Measurements from ENCODE around the gene CD80.

CD80 gene

DNA sequence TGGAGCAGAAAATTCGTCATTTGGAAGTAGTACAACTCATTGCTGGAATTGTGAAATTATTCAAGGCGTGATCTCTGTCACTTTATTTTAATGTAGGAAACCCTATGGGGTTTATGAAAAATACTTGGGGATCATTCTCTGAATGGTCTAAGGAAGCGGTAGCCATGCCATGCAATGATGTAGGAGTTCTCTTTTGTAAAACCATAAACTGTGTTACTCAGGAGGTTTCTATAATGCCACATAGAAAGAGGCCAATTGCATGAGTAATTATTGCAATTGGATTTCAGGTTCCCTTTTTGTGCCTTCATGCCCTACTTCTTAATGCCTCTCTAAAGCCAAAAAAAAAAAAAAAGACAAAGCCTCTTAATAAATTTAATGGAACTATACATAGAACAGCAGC is 66.6 kb downstream of the CD80 start:
- H3K4me2 ChIP-seq (ENCODE audit: low read length) = no peak overlapping the region
- H3K36me3 ChIP-seq (ENCODE audit: control insufficient read depth, insufficient read depth, low read length) = no peaks in the 10 kb centered on the region
- no peak overlapping the region for H2BK15ac ChIP-seq (replicated peaks; ENCODE audit: low read depth)
- no peak overlapping the region for H3K4ac ChIP-seq (ENCODE audit: low read depth, low read length)
- H3K27ac ChIP-seq (ENCODE audit: low read depth, low read length) = no peak overlapping the region
- no peak overlapping the region for H2AK5ac ChIP-seq (ENCODE audit: low read length)
- WGBS (ENCODE audit: extremely low coverage, insufficient coverage, low lambda C conversion rate) = no CpG with 5 or more reads among the region's 3 CpGs
- H3K27me3 ChIP-seq (ENCODE audit: insufficient read depth, low read length, poor library complexity) = no peaks in the 10 kb centered on the region
- H3K9ac ChIP-seq (ENCODE audit: low read length) = no peak overlapping the region
- H2BK5ac ChIP-seq (ENCODE audit: low read length) = no peak overlapping the region
- H3K4me1 ChIP-seq (ENCODE audit: control insufficient read depth, low read depth, low read length) = no peaks in the 10 kb centered on the region
- H3K23ac ChIP-seq (ENCODE audit: low read length) = no peak overlapping the region
- no peak overlapping the region for H2BK120ac ChIP-seq (ENCODE audit: low read depth, low read length)
- H3K79me2 ChIP-seq (ENCODE audit: control insufficient read depth, insufficient read depth, low read length) = no peaks in the 10 kb centered on the region
- no peak overlapping the region for H3K4me3 ChIP-seq (ENCODE audit: low read length)
- H3K79me1 ChIP-seq (ENCODE audit: low read length) = no peaks in the 10 kb centered on the region
- H4K5ac ChIP-seq (ENCODE audit: low read length) = no peak overlapping the region
- H4K8ac ChIP-seq (ENCODE audit: low read depth, low read length) = no peak overlapping the region
- no peak for DNase-seq
- no peak overlapping the region for H3K18ac ChIP-seq (ENCODE audit: low read length)
- no peak overlapping the region for H3K56ac ChIP-seq (ENCODE audit: low read length)

DNA sequence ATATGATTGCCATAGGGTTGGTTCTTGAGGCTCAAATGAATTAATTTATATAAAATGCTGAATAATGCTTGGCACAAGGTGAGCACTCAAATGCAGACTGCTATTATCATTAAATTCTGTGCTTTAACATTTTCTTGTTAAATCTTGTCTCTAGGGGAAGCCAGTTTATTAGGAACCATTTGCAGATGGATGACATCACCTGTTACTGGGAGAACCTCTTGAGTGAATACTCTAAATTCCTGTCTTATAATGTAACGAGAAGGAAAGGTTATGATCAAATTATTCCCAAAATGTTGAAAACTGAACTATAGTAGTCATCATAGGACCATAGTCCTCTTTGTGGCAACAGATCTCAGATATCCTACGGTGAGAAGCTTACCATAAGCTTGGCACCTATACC is 67.3 kb downstream of the CD80 start:
- Histone ChIP-seq H2BK15ac (replicated peaks; ENCODE audit: low read depth) (no peak overlapping the region), H2BK5ac (ENCODE audit: low read length) (no peak overlapping the region), H3K56ac (ENCODE audit: low read length) (no peak overlapping the region), H3K4me3 (ENCODE audit: low read length) (no peak overlapping the region), H4K5ac (ENCODE audit: low read length) (no peak overlapping the region), H3K4ac (ENCODE audit: low read depth, low read length) (no peak overlapping the region), H3K79me1 (ENCODE audit: low read length) (no peaks in the 10 kb centered on the region), H4K8ac (ENCODE audit: low read depth, low read length) (no peak overlapping the region), H3K36me3 (ENCODE audit: control insufficient read depth, insufficient read depth, low read length) (no peaks in the 10 kb centered on the region), H2AK5ac (ENCODE audit: low read length) (no peak overlapping the region), H3K4me1 (ENCODE audit: control insufficient read depth, low read depth, low read length) (no peaks in the 10 kb centered on the region), H3K79me2 (ENCODE audit: control insufficient read depth, insufficient read depth, low read length) (no peaks in the 10 kb centered on the region), H3K18ac (ENCODE audit: low read length) (no peak overlapping the region), H3K9ac (ENCODE audit: low read length) (no peak overlapping the region), H3K27me3 (ENCODE audit: insufficient read depth, low read length, poor library complexity) (no peaks in the 10 kb centered on the region), H3K27ac (ENCODE audit: low read depth, low read length) (no peak overlapping the region), H2BK120ac (ENCODE audit: low read depth, low read length) (no peak overlapping the region), H3K23ac (ENCODE audit: low read length) (no peak overlapping the region), H3K4me2 (ENCODE audit: low read length) (no peak overlapping the region)
- WGBS (ENCODE audit: extremely low coverage, insufficient coverage, low lambda C conversion rate) = no CpG with 5 or more reads among the region's 2 CpGs
- no peak for DNase-seq

DNA sequence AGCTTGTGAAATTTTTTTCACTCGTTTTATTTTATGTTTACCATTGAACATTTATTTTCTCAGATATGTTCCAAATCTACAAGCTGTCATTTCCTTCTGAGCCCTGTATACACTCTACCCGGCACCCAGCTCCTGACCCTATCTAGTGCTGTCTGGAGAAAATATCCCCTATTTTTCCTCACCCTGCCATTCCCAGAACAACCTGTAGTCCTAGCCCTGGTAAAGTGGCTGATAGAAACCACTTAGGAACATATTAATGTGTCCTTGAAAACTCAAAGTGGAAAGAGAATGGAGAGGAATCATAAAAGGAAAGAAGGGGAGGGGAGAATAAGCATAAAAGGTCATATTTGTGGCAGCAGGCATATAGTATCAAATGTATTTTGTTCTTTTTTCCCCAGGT is 69.3 kb downstream of the CD80 start:
- no peaks in the 10 kb centered on the region for H3K4me1 ChIP-seq (ENCODE audit: control insufficient read depth, low read depth, low read length)

DNA sequence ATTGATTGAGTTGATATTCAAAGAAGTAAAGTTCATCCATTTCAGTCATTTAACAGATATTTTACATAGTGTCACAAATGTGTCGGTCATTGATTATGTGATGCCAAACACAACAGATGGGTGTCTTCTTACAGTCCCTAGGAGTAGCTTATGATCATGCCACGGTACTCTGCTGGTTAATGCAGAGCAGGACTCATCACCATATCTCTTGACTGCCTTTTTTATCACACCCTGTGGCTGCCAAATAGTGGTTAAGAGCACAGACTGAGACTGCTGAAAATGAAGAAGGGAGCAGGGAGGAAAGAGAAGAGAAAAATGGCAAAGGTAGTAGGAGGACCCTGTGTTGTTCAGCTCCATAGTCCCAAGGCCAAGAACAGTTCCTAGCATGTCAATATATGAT is 73.9 kb downstream of the CD80 start:
- Histone ChIP-seq H3K4me3 (ENCODE audit: low read length) (no peak overlapping the region), H2AK5ac (ENCODE audit: low read length) (no peak overlapping the region), H3K4ac (ENCODE audit: low read depth, low read length) (no peak overlapping the region), H3K18ac (ENCODE audit: low read length) (no peak overlapping the region), H3K79me2 (ENCODE audit: control insufficient read depth, insufficient read depth, low read length) (no peaks in the 10 kb centered on the region), H3K23ac (ENCODE audit: low read length) (no peak overlapping the region), H3K79me1 (ENCODE audit: low read length) (no peaks in the 10 kb centered on the region), H4K8ac (ENCODE audit: low read depth, low read length) (no peak overlapping the region), H2BK120ac (ENCODE audit: low read depth, low read length) (no peak overlapping the region), H3K4me1 (ENCODE audit: control insufficient read depth, low read depth, low read length) (no peaks in the 10 kb centered on the region), H4K5ac (ENCODE audit: low read length) (no peak overlapping the region), H3K36me3 (ENCODE audit: control insufficient read depth, insufficient read depth, low read length) (peaks cover 4% of the 10 kb centered on the region), H2BK5ac (ENCODE audit: low read length) (no peak overlapping the region), H3K4me2 (ENCODE audit: low read length) (no peak overlapping the region), H2BK15ac (replicated peaks; ENCODE audit: low read depth) (no peak overlapping the region), H3K27me3 (ENCODE audit: insufficient read depth, low read length, poor library complexity) (no peaks in the 10 kb centered on the region), H3K27ac (ENCODE audit: low read depth, low read length) (no peak overlapping the region), H3K56ac (ENCODE audit: low read length) (no peak overlapping the region), H3K9ac (ENCODE audit: low read length) (no peak overlapping the region)
- no CpG with 5 or more reads among the region's 2 CpGs for WGBS (ENCODE audit: extremely low coverage, insufficient coverage, low lambda C conversion rate)
- DNase-seq = no peak

More for the DNA sequence above, 69.3 kb downstream of the CD80 start:
- no peak overlapping the region for H3K4ac ChIP-seq (ENCODE audit: low read depth, low read length)
- no peak overlapping the region for H3K27ac ChIP-seq (ENCODE audit: low read depth, low read length)
- no CpG with 5 or more reads among the region's 2 CpGs for WGBS (ENCODE audit: extremely low coverage, insufficient coverage, low lambda C conversion rate)
- DNase-seq = no peak
- no peak overlapping the region for H3K23ac ChIP-seq (ENCODE audit: low read length)
- no peak overlapping the region for H2BK15ac ChIP-seq (replicated peaks; ENCODE audit: low read depth)
- no peak overlapping the region for H2BK5ac ChIP-seq (ENCODE audit: low read length)
- no peak overlapping the region for H3K18ac ChIP-seq (ENCODE audit: low read length)
- H2AK5ac ChIP-seq (ENCODE audit: low read length) = no peak overlapping the region
- H2BK120ac ChIP-seq (ENCODE audit: low read depth, low read length) = no peak overlapping the region
- H3K36me3 ChIP-seq (ENCODE audit: control insufficient read depth, insufficient read depth, low read length) = peaks cover 3% of the 10 kb centered on the region
- no peaks in the 10 kb centered on the region for H3K79me1 ChIP-seq (ENCODE audit: low read length)
- no peak overlapping the region for H4K5ac ChIP-seq (ENCODE audit: low read length)
- H3K4me2 ChIP-seq (ENCODE audit: low read length) = no peak overlapping the region
- no peak overlapping the region for H3K9ac ChIP-seq (ENCODE audit: low read length)
- H3K79me2 ChIP-seq (ENCODE audit: control insufficient read depth, insufficient read depth, low read length) = no peaks in the 10 kb centered on the region
- H3K27me3 ChIP-seq (ENCODE audit: insufficient read depth, low read length, poor library complexity) = no peaks in the 10 kb centered on the region
- no peak overlapping the region for H3K4me3 ChIP-seq (ENCODE audit: low read length)
- no peak overlapping the region for H4K8ac ChIP-seq (ENCODE audit: low read depth, low read length)
- H3K56ac ChIP-seq (ENCODE audit: low read length) = no peak overlapping the region

DNA sequence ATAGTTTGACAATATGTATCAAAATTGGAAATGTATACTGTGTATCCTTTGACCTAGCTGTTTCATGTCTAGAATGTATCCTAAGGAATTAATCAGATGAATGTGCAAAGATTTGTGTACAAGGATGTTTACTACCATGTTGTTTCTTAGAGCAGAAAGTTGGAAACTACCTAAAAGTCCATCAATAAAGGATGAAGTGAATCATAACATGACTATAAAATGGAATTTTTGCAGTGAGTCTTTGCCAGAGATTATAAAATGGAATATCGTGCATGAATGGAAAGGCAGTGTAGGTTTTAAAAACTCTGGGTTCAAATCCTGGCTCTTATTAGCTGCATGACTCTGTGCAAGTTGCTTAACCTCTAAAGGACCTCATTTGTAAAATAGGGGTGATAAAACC is 76.3 kb downstream of the CD80 start:
- Histone ChIP-seq H4K5ac (ENCODE audit: low read length) (no peak overlapping the region), H3K79me2 (ENCODE audit: control insufficient read depth, insufficient read depth, low read length) (no peaks in the 10 kb centered on the region), H3K4ac (ENCODE audit: low read depth, low read length) (no peak overlapping the region), H2AK5ac (ENCODE audit: low read length) (no peak overlapping the region), H4K8ac (ENCODE audit: low read depth, low read length) (no peak overlapping the region), H3K4me3 (ENCODE audit: low read length) (no peak overlapping the region), H3K27me3 (ENCODE audit: insufficient read depth, low read length, poor library complexity) (no peaks in the 10 kb centered on the region), H3K56ac (ENCODE audit: low read length) (no peak overlapping the region), H3K9ac (ENCODE audit: low read length) (no peak overlapping the region), H2BK15ac (replicated peaks; ENCODE audit: low read depth) (no peak overlapping the region), H3K4me1 (ENCODE audit: control insufficient read depth, low read depth, low read length) (no peaks in the 10 kb centered on the region), H3K4me2 (ENCODE audit: low read length) (no peak overlapping the region), H3K23ac (ENCODE audit: low read length) (no peak overlapping the region), H3K36me3 (ENCODE audit: control insufficient read depth, insufficient read depth, low read length) (peaks cover 4% of the 10 kb centered on the region), H3K27ac (ENCODE audit: low read depth, low read length) (no peak overlapping the region), H3K79me1 (ENCODE audit: low read length) (no peaks in the 10 kb centered on the region), H2BK5ac (ENCODE audit: low read length) (no peak overlapping the region), H2BK120ac (ENCODE audit: low read depth, low read length) (no peak overlapping the region), H3K18ac (ENCODE audit: low read length) (no peak overlapping the region)
- no peak for DNase-seq
- no CpG with 5 or more reads among the region's 1 CpG for WGBS (ENCODE audit: extremely low coverage, insufficient coverage, low lambda C conversion rate)

DNA sequence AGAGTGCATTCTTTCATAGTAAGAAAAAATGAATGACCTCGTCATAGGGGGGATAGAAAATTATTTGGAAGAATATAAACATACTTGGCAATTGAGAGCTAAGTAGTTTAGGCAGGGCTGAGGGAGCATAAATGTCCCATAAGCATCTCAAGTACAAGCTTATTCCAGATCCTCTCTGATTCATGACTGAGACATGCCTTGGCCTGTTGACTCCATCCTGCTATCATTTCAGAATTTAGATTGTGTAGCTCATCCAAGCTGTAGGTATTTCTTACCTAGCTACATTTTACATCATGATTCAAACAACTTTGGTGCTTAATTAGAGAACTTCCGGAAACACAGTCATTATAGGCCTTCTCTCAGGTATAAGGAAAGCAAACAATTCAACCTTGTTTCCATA is 78.3 kb downstream of the CD80 start:
- H4K5ac ChIP-seq (ENCODE audit: low read length) = no peak overlapping the region
- H3K4ac ChIP-seq (ENCODE audit: low read depth, low read length) = no peak overlapping the region
- no peak overlapping the region for H4K8ac ChIP-seq (ENCODE audit: low read depth, low read length)
- no peak overlapping the region for H3K4me3 ChIP-seq (ENCODE audit: low read length)
- no peak overlapping the region for H3K9ac ChIP-seq (ENCODE audit: low read length)
- peaks cover 4% of the 10 kb centered on the region for H3K36me3 ChIP-seq (ENCODE audit: control insufficient read depth, insufficient read depth, low read length)
- no peak overlapping the region for H3K56ac ChIP-seq (ENCODE audit: low read length)
- H3K79me1 ChIP-seq (ENCODE audit: low read length) = no peaks in the 10 kb centered on the region
- DNase-seq = no peak
- no CpG with 5 or more reads among the region's 2 CpGs for WGBS (ENCODE audit: extremely low coverage, insufficient coverage, low lambda C conversion rate)
- no peak overlapping the region for H2AK5ac ChIP-seq (ENCODE audit: low read length)
- no peaks in the 10 kb centered on the region for H3K27me3 ChIP-seq (ENCODE audit: insufficient read depth, low read length, poor library complexity)
- H3K18ac ChIP-seq (ENCODE audit: low read length) = no peak overlapping the region
- H3K27ac ChIP-seq (ENCODE audit: low read depth, low read length) = no peak overlapping the region
- no peaks in the 10 kb centered on the region for H3K79me2 ChIP-seq (ENCODE audit: control insufficient read depth, insufficient read depth, low read length)
- H3K4me2 ChIP-seq (ENCODE audit: low read length) = no peak overlapping the region
- H3K23ac ChIP-seq (ENCODE audit: low read length) = no peak overlapping the region
- no peak overlapping the region for H2BK5ac ChIP-seq (ENCODE audit: low read length)
- H2BK15ac ChIP-seq (replicated peaks; ENCODE audit: low read depth) = no peak overlapping the region
- H3K4me1 ChIP-seq (ENCODE audit: control insufficient read depth, low read depth, low read length) = no peaks in the 10 kb centered on the region
- H2BK120ac ChIP-seq (ENCODE audit: low read depth, low read length) = no peak overlapping the region

Data from mesendoderm (in vitro differentiated cells).